Transverse colon (tissue), 4 donors: ENCODE results near the gene DNAH3.

ENCODE experiments used
- CTCF ChIP-seq, 5 experiments: fragments of 200-600 bp in 3 of 5; fragments of 450-650 bp in 2 of 5; sonication (generic) in 3 of 5; IDR thresholded peaks; 1 replicate in 2 of 5; 2 replicates in 3 of 5; pipeline ENCODE4 v1.5.1; 2016 to 2017; ENCODE audit warnings: antibody characterized with exemption in 5 of 5, inconsistent platforms in 3 of 5, mild to moderate bottlenecking in 2 of 5, moderate library complexity in 1 of 5
- POLR2A ChIP-seq: fragments of 450-650 bp; IDR thresholded peaks from one replicate; pipeline ENCODE4 v1.6.1; 2016; ENCODE audit warnings: antibody characterized with exemption, mild to moderate bottlenecking, moderate library complexity
- POLR2AphosphoS5 ChIP-seq, 3 donors: sonication (generic); formaldehyde crosslinking; IDR thresholded peaks; one replicate each; pipeline ENCODE4 v1.6.1; 2016; ENCODE audit warnings: antibody characterized with exemption in 3 of 3

- TF ChIP-seq CTCF (IDR thresholded peaks at IDR 0.05) (no peak), POLR2AphosphoS5 (IDR thresholded peaks at IDR 0.05) (no peak), POLR2A (no peak)
Measured at GRCh38 chr16:21037168-21037567, 113.5 kb downstream of the DNAH3 start.
